ENCODE data around the gene DVL1. TPM values are rescaled to one million over a fixed set of nuclear protein-coding genes. Genes with fewer than 3 reads are reported as not detected.
A peak's percentile ranks its signal among the peaks of the same experiment; 100 is the strongest.

DVL1 gene
- total and polyA plus RNA-seq, 2 of the 13 experiments (the other 11 are each of a cell fraction or from before 2014, with no cell fraction given), result 30.8 to 60.4 TPM

GRCh38 chr1:1334835-1335234, 14.4 kb downstream of the DVL1 start (continued):
- TF ChIP-seq U2AF2 (IDR thresholded peaks at IDR 0.05; ENCODE audit: low read depth, low read length), result no peak
- peak; percentile 36; the same call in 1 of the 2 replicates for TF ChIP-seq HOXD1 (CRISPR knock-in tag; IDR thresholded peaks at IDR 0.05)
- TF ChIP-seq GLI4 (CRISPR knock-in tag; IDR thresholded peaks at IDR 0.05; ENCODE audit: borderline replicate concordance), result no peak
- TF ChIP-seq ZNF776 (CRISPR knock-in tag; IDR thresholded peaks at IDR 0.05), result peak; percentile 52; the same call in 1 of the 2 replicates
- no peak for TF ChIP-seq USF2 (IDR thresholded peaks at IDR 0.05; ENCODE audit: low read depth, low read length)
- no peak for TF ChIP-seq USF2 (CRISPR knock-in tag; IDR thresholded peaks at IDR 0.05; ENCODE audit: borderline replicate concordance)
- no peak for TF ChIP-seq CREM (IDR thresholded peaks at IDR 0.05)
- no peak for TF ChIP-seq CREM (CRISPR knock-in tag; IDR thresholded peaks at IDR 0.05)
- no peak for TF ChIP-seq PAXIP1 (CRISPR knock-in tag; conservative IDR thresholded peaks at IDR 0.05)
- no peak for TF ChIP-seq DBP (CRISPR knock-in tag; IDR thresholded peaks at IDR 0.05; ENCODE audit: not compliant biosample characterization)
- no peak for TF ChIP-seq RNF2 (conservative IDR thresholded peaks at IDR 0.05; ENCODE audit: low read depth)
- no peak for TF ChIP-seq ZNF703 (CRISPR knock-in tag; IDR thresholded peaks at IDR 0.05; ENCODE audit: borderline replicate concordance)
- TF ChIP-seq ZNF17 (CRISPR knock-in tag; IDR thresholded peaks at IDR 0.05), result no peak
- no peak for TF ChIP-seq ZNF879 (CRISPR knock-in tag; IDR thresholded peaks at IDR 0.05)
- no peak for TF ChIP-seq MIER3 (CRISPR knock-in tag; IDR thresholded peaks at IDR 0.05; ENCODE audit: borderline replicate concordance)
- no peak for TF ChIP-seq ZBTB25 (CRISPR knock-in tag; IDR thresholded peaks at IDR 0.05)
- no peak for TF ChIP-seq DNMT1 (CRISPR knock-in tag; IDR thresholded peaks at IDR 0.05)
- no peak for TF ChIP-seq LBX2 (CRISPR knock-in tag; IDR thresholded peaks at IDR 0.05; ENCODE audit: borderline replicate concordance)
- no peak for TF ChIP-seq ZBTB4 (CRISPR knock-in tag; IDR thresholded peaks at IDR 0.05; ENCODE audit: borderline replicate concordance)

All from HepG2 (cell line).